ENCODE measurements around the gene PTGES2.

Gene PTGES2

GRCh38 chr9:128087262-128087661 is 40.3 kb downstream of the PTGES2 start:
- no peak for TF ChIP-seq CTCF (IDR thresholded peaks at IDR 0.05; ENCODE audit: low read depth, low read length)
- Histone ChIP-seq H3K4me1 (peaks cover 22% of the 10 kb centered on the region), H3K9me3 (no peaks in the 10 kb centered on the region), H3K36me3 (peaks cover 17% of the 10 kb centered on the region), H3K4me3 (ENCODE audit: low read depth, low read length) (no peak overlapping the region), H3K27me3 (no peaks in the 10 kb centered on the region)
- no peak for DNase-seq

GRCh38 chr9:128085943-128086342 is 41.6 kb downstream of the PTGES2 start:
- Histone ChIP-seq H3K4me1 (peaks cover 21% of the 10 kb centered on the region), H3K27me3 (no peaks in the 10 kb centered on the region), H3K9me3 (no peaks in the 10 kb centered on the region), H3K36me3 (peaks cover 19% of the 10 kb centered on the region), H3K4me3 (ENCODE audit: low read depth, low read length) (no peak overlapping the region)
- no peak for DNase-seq
- no peak for TF ChIP-seq CTCF (IDR thresholded peaks at IDR 0.05; ENCODE audit: low read depth, low read length)

- no peak for TF ChIP-seq CTCF (IDR thresholded peaks at IDR 0.05; ENCODE audit: low read depth, low read length)
- DNase-seq = no peak
- no peaks in the 10 kb centered on the region for H3K27me3 ChIP-seq
- peaks cover 22% of the 10 kb centered on the region for H3K4me1 ChIP-seq
- no peak overlapping the region for H3K4me3 ChIP-seq (ENCODE audit: low read depth, low read length)
- peaks cover 19% of the 10 kb centered on the region for H3K36me3 ChIP-seq
- H3K9me3 ChIP-seq = no peaks in the 10 kb centered on the region
These were observed 42.8 kb downstream of the PTGES2 start for GRCh38 chr9:128084746-128085145.

- no peak for DNase-seq
- H3K4me1 ChIP-seq = peaks cover 23% of the 10 kb centered on the region
- no peak for TF ChIP-seq CTCF (IDR thresholded peaks at IDR 0.05; ENCODE audit: low read depth, low read length)
These were observed 45.4 kb downstream of the PTGES2 start for GRCh38 chr9:128082151-128082550.

GRCh38 chr9:128081056-128081455 is 46.5 kb downstream of the PTGES2 start:
- Histone ChIP-seq H3K27me3 (no peaks in the 10 kb centered on the region), H3K9me3 (no peaks in the 10 kb centered on the region), H3K4me3 (ENCODE audit: low read depth, low read length) (no peak overlapping the region), H3K36me3 (peaks cover 24% of the 10 kb centered on the region), H3K4me1 (peaks cover 23% of the 10 kb centered on the region)
- no peak for TF ChIP-seq CTCF (IDR thresholded peaks at IDR 0.05; ENCODE audit: low read depth, low read length)
- DNase-seq = peak; percentile 53

More at GRCh38 chr9:128082151-128082550, 45.4 kb downstream of the PTGES2 start:
- no peaks in the 10 kb centered on the region for H3K27me3 ChIP-seq
- no peak overlapping the region for H3K4me3 ChIP-seq (ENCODE audit: low read depth, low read length)
- peaks cover 23% of the 10 kb centered on the region for H3K36me3 ChIP-seq
- no peaks in the 10 kb centered on the region for H3K9me3 ChIP-seq

- no peak overlapping the region for H3K4me3 ChIP-seq (ENCODE audit: low read depth, low read length)
- TF ChIP-seq CTCF (IDR thresholded peaks at IDR 0.05; ENCODE audit: low read depth, low read length) = no peak
- peaks cover 23% of the 10 kb centered on the region for H3K4me1 ChIP-seq
- no peak for DNase-seq
- peaks cover 26% of the 10 kb centered on the region for H3K36me3 ChIP-seq
- H3K27me3 ChIP-seq = no peaks in the 10 kb centered on the region
- H3K9me3 ChIP-seq = no peaks in the 10 kb centered on the region
These were observed 47.3 kb downstream of the PTGES2 start for GRCh38 chr9:128080206-128080605.

Measured in BE2C (cell line).